ENCODE results near the gene RSF1. TPM values are rescaled to one million over a fixed set of nuclear protein-coding genes. Genes with fewer than 3 reads are reported as not detected.
A peak's percentile ranks its signal among the peaks of the same experiment; 100 is the strongest.

The RSF1 gene
- total and polyA plus RNA-seq, 2 experiments from 2014 or later: 51.2 to 188 TPM

- no peaks in the 10 kb centered on the region; the same call in 1 of the 2 replicates for H3K4me1 ChIP-seq (ENCODE audit: insufficient read depth)
- Mint-ChIP-seq H3K4me1 (peaks cover 12% of the 10 kb centered on the region), H3K27ac (no peak overlapping the region), H3K27me3 (ENCODE audit: insufficient read depth, low read depth, poor library complexity) (no peaks in the 10 kb centered on the region), H3K36me3 (ENCODE audit: low read depth) (peaks cover 20% of the 10 kb centered on the region), H3K9me3 (no peaks in the 10 kb centered on the region; the same call in 2 of the 3 replicates), H3K4me3 (no peak overlapping the region)
- no peaks in the 10 kb centered on the region for H3K9me2 ChIP-seq (ENCODE audit: insufficient read depth)
- H4K20me1 ChIP-seq (replicated peaks; ENCODE audit: insufficient read depth): peaks cover 86% of the 10 kb centered on the region
- no peak overlapping the region for H2AFZ ChIP-seq
- no peak for DNase-seq (ENCODE audit: low spot score)
- H3K27me3 ChIP-seq (ENCODE audit: insufficient read depth): no peaks in the 10 kb centered on the region
- H3F3A ChIP-seq (replicated peaks; ENCODE audit: low read depth): no peaks in the 10 kb centered on the region
- TF ChIP-seq REST (IDR thresholded peaks at IDR 0.05; ENCODE audit: unreplicated experiment) (no peak), ZNF331 (CRISPR knock-in tag; IDR thresholded peaks at IDR 0.05; ENCODE audit: low read depth) (no peak), JUNB (IDR thresholded peaks at IDR 0.05; ENCODE audit: unreplicated experiment) (no peak), POLR2AphosphoS5 (IDR thresholded peaks at IDR 0.05; ENCODE audit: low read depth) (no peak), ZNF114 (CRISPR knock-in tag; IDR thresholded peaks at IDR 0.05) (no peak), CREB1 (CRISPR knock-in tag; IDR thresholded peaks at IDR 0.05; ENCODE audit: low read depth) (no peak), STAT1 (IDR thresholded peaks at IDR 0.05; ENCODE audit: unreplicated experiment) (no peak)
- TF ChIP-seq, protein P1, sequence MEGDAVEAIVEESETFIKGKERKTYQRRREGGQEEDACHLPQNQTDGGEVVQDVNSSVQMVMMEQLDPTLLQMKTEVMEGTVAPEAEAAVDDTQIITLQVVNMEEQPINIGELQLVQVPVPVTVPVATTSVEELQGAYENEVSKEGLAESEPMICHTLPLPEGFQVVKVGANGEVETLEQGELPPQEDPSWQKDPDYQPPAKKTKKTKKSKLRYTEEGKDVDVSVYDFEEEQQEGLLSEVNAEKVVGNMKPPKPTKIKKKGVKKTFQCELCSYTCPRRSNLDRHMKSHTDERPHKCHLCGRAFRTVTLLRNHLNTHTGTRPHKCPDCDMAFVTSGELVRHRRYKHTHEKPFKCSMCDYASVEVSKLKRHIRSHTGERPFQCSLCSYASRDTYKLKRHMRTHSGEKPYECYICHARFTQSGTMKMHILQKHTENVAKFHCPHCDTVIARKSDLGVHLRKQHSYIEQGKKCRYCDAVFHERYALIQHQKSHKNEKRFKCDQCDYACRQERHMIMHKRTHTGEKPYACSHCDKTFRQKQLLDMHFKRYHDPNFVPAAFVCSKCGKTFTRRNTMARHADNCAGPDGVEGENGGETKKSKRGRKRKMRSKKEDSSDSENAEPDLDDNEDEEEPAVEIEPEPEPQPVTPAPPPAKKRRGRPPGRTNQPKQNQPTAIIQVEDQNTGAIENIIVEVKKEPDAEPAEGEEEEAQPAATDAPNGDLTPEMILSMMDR (conservative IDR thresholded peaks at IDR 0.05; ENCODE audit: low read depth in 2 of 2): no peak
- ATAC-seq: no peak
- H3K27ac ChIP-seq (ENCODE audit: low read depth): 0 out of 2 replicates have a peak overlapping the region, but pooled peaks have one; percentile 6
- H3K79me2 ChIP-seq (replicated peaks; ENCODE audit: insufficient read depth): peaks cover 100% of the 10 kb centered on the region
- no peak overlapping the region for H3K4me2 ChIP-seq
- H3K4me3 ChIP-seq: no peak overlapping the region
- 0 out of 2 replicates have a peak, but pooled peaks cover 8% of the 10 kb centered on the region for H3K36me3 ChIP-seq (ENCODE audit: insufficient read depth)
These were observed 20.1 kb downstream of the RSF1 start for GRCh38 chr11:77800449-77800848.

DNA sequence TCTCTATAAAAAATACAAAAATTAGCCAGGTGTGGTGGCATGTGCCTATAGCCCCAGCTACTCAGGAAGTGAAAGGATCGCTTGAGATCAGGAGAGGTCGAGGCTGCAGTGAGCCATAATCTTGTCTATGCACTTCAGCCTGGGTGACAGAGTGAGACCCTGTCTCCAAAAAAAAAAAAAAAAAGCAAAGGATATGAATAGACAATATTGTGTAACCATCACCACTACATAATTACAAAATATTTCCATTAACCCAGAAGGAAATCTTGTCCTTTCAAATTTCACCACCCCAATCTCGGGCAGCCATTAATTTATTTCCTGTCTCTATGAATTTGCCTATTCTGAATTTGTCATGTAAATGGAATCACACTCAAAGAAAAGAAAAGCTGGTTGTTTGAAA lies 21.2 kb downstream of the RSF1 start:
- no peak overlapping the region for H3K4me3 Mint-ChIP-seq
- Histone ChIP-seq H3K27ac (ENCODE audit: low read depth) (no peak overlapping the region), H3K9me2 (ENCODE audit: insufficient read depth) (no peaks in the 10 kb centered on the region), H4K20me1 (replicated peaks; ENCODE audit: insufficient read depth) (peaks cover 82% of the 10 kb centered on the region), H3K4me1 (ENCODE audit: insufficient read depth) (no peaks in the 10 kb centered on the region; the same call in 1 of the 2 replicates), H3K4me3 (no peak overlapping the region), H3K36me3 (ENCODE audit: insufficient read depth) (0 out of 2 replicates have a peak, but pooled peaks cover 8% of the 10 kb centered on the region), H2AFZ (no peak overlapping the region), H3K79me2 (replicated peaks; ENCODE audit: insufficient read depth) (peaks cover 100% of the 10 kb centered on the region), H3F3A (replicated peaks; ENCODE audit: low read depth) (no peaks in the 10 kb centered on the region), H3K27me3 (ENCODE audit: insufficient read depth) (no peaks in the 10 kb centered on the region), H3K4me2 (no peak overlapping the region)
- H3K9me3 Mint-ChIP-seq: no peaks in the 10 kb centered on the region; the same call in 2 of the 3 replicates
- ATAC-seq (no peak), DNase-seq (ENCODE audit: low spot score) (no peak)
- H3K36me3 Mint-ChIP-seq (ENCODE audit: low read depth): peaks cover 25% of the 10 kb centered on the region
- no peak overlapping the region; the same call in 1 of the 2 replicates for H3K27ac Mint-ChIP-seq
- peaks cover 12% of the 10 kb centered on the region for H3K4me1 Mint-ChIP-seq
- no peaks in the 10 kb centered on the region for H3K27me3 Mint-ChIP-seq (ENCODE audit: insufficient read depth, low read depth, poor library complexity)
- no peak for TF ChIP-seq ZNF331 (CRISPR knock-in tag; IDR thresholded peaks at IDR 0.05; ENCODE audit: low read depth)
- no peak for TF ChIP-seq POLR2AphosphoS5 (IDR thresholded peaks at IDR 0.05; ENCODE audit: low read depth)
- TF ChIP-seq STAT1 (IDR thresholded peaks at IDR 0.05; ENCODE audit: unreplicated experiment): no peak
- no peak for TF ChIP-seq JUNB (IDR thresholded peaks at IDR 0.05; ENCODE audit: unreplicated experiment)
- no peak for TF ChIP-seq ZNF462 (CRISPR knock-in tag; IDR thresholded peaks at IDR 0.05)
- no peak for TF ChIP-seq NANOG (IDR thresholded peaks at IDR 0.05; ENCODE audit: borderline replicate concordance)
- TF ChIP-seq CREB1 (CRISPR knock-in tag; IDR thresholded peaks at IDR 0.05; ENCODE audit: low read depth): no peak

Data from GM23338 (cell line).